IPS-18a (cell line): Measurements from ENCODE around the gene RNF224.
A peak's percentile ranks its signal among the peaks of the same experiment; 100 is the strongest.

Source experiments
- H3K27ac ChIP-seq: one replicate; pipeline ENCODE4 v1.5.1; 2013; ENCODE audit warnings: low read length
- H3K27me3 ChIP-seq: one replicate; pipeline ENCODE4 v1.6.1; 2013; ENCODE audit warnings: mild to moderate bottlenecking, low read length; ENCODE audit not compliant: control insufficient read depth, insufficient read depth
- H3K36me3 ChIP-seq: one replicate; pipeline ENCODE4 v1.6.1; 2013; ENCODE audit warnings: low read depth, low read length; ENCODE audit not compliant: control insufficient read depth
- H3K4me1 ChIP-seq: one replicate; pipeline ENCODE4 v1.6.1; 2013; ENCODE audit warnings: low read depth, low read length; ENCODE audit not compliant: control insufficient read depth
- H3K4me3 ChIP-seq: one replicate; pipeline ENCODE4 v1.5.1; 2013; ENCODE audit warnings: low read length
- H3K9ac ChIP-seq: one replicate; pipeline ENCODE4 v1.6.1; 2013; ENCODE audit warnings: mild to moderate bottlenecking, low read length, moderate library complexity
- H3K9me3 ChIP-seq: one replicate; pipeline ENCODE4 v1.6.1; 2013; ENCODE audit warnings: low read depth, low read length; ENCODE audit not compliant: control insufficient read depth

Gene RNF224

GRCh38 chr9:137187386-137187785, 39.9 kb upstream of the RNF224 start:
- no peak overlapping the region for H3K27ac ChIP-seq
- H3K4me1 ChIP-seq: peaks cover 9% of the 10 kb centered on the region
- H3K4me3 ChIP-seq: peak overlapping the region; percentile 90
- no peaks in the 10 kb centered on the region for H3K9me3 ChIP-seq
- peaks cover 16% of the 10 kb centered on the region for H3K36me3 ChIP-seq
- H3K9ac ChIP-seq: peak overlapping the region; percentile 66
- H3K27me3 ChIP-seq: no peaks in the 10 kb centered on the region

GRCh38 chr9:137188086-137188489, 39.2 kb upstream of the RNF224 start:
- no peaks in the 10 kb centered on the region for H3K27me3 ChIP-seq
- H3K36me3 ChIP-seq: peaks cover 11% of the 10 kb centered on the region
- no peak overlapping the region for H3K27ac ChIP-seq

GRCh38 chr9:137188490-137189296, 38.6 kb upstream of the RNF224 start, which contains the start of the genes ANAPC2 and SSNA1:
Gene ANAPC2, minus strand, starts transcription at chr9:137188560. Its CDS starts 28 bp downstream, at chr9:137188532.
Gene SSNA1, plus strand, starts transcription at chr9:137188676. Its CDS starts 51 bp downstream, at chr9:137188727.
- peaks cover 5% of the 10 kb centered on the region for H3K36me3 ChIP-seq
- H3K9ac ChIP-seq: peak within 1 kb of the TSS; percentile 66
- H3K9me3 ChIP-seq: no peaks in the 10 kb centered on the region
- no peak within 1 kb of the TSS for H3K27ac ChIP-seq
- H3K4me1 ChIP-seq: peaks cover 9% of the 10 kb centered on the region
- H3K27me3 ChIP-seq: no peaks in the 10 kb centered on the region
- H3K4me3 ChIP-seq: peak within 1 kb of the TSS; percentile 90

More at GRCh38 chr9:137188086-137188489, 39.2 kb upstream of the RNF224 start:
- Histone ChIP-seq H3K9me3 (no peaks in the 10 kb centered on the region), H3K4me3 (peak overlapping the region; percentile 90), H3K4me1 (peaks cover 9% of the 10 kb centered on the region), H3K9ac (peak overlapping the region; percentile 66)

GRCh38 chr9:137189297-137190295, 37.7 kb upstream of the RNF224 start:
- Histone ChIP-seq H3K4me1 (peaks cover 9% of the 10 kb centered on the region), H3K9me3 (no peaks in the 10 kb centered on the region), H3K36me3 (peaks cover 3% of the 10 kb centered on the region), H3K9ac (peak overlapping the region; percentile 66), H3K27ac (no peak overlapping the region), H3K27me3 (no peaks in the 10 kb centered on the region), H3K4me3 (peak overlapping the region; percentile 90)

- no peaks in the 10 kb centered on the region for H3K27me3 ChIP-seq
- H3K36me3 ChIP-seq: peaks cover 3% of the 10 kb centered on the region
- H3K27ac ChIP-seq: no peak overlapping the region
- H3K9me3 ChIP-seq: no peaks in the 10 kb centered on the region
- H3K4me3 ChIP-seq: no peak overlapping the region
- peaks cover 9% of the 10 kb centered on the region for H3K4me1 ChIP-seq
- no peak overlapping the region for H3K9ac ChIP-seq
Observed at GRCh38 chr9:137190315-137190856, 36.9 kb upstream of the RNF224 start.

GRCh38 chr9:137191245-137191644, 36.1 kb upstream of the RNF224 start:
- Histone ChIP-seq H3K9ac (no peak overlapping the region), H3K4me1 (peaks cover 9% of the 10 kb centered on the region), H3K27ac (no peak overlapping the region), H3K4me3 (no peak overlapping the region), H3K36me3 (peaks cover 3% of the 10 kb centered on the region), H3K27me3 (no peaks in the 10 kb centered on the region), H3K9me3 (no peaks in the 10 kb centered on the region)

GRCh38 chr9:137191691-137192447, 35.4 kb upstream of the RNF224 start:
- Histone ChIP-seq H3K4me1 (peaks cover 9% of the 10 kb centered on the region), H3K9ac (no peak overlapping the region), H3K4me3 (no peak overlapping the region), H3K9me3 (no peaks in the 10 kb centered on the region), H3K27ac (no peak overlapping the region), H3K36me3 (no peaks in the 10 kb centered on the region), H3K27me3 (no peaks in the 10 kb centered on the region)

- Histone ChIP-seq H3K9ac (no peak overlapping the region), H3K9me3 (no peaks in the 10 kb centered on the region), H3K27ac (no peak overlapping the region), H3K4me1 (peaks cover 9% of the 10 kb centered on the region), H3K4me3 (no peak overlapping the region), H3K36me3 (no peaks in the 10 kb centered on the region), H3K27me3 (no peaks in the 10 kb centered on the region)
Observed at GRCh38 chr9:137192448-137192780, 34.9 kb upstream of the RNF224 start.

- H3K9ac ChIP-seq: no peak overlapping the region
- no peak overlapping the region for H3K4me3 ChIP-seq
- no peaks in the 10 kb centered on the region for H3K27me3 ChIP-seq
- H3K36me3 ChIP-seq: no peaks in the 10 kb centered on the region
- H3K9me3 ChIP-seq: no peaks in the 10 kb centered on the region
- H3K4me1 ChIP-seq: peaks cover 5% of the 10 kb centered on the region
- H3K27ac ChIP-seq: no peak overlapping the region
Observed at GRCh38 chr9:137192859-137193258, 34.4 kb upstream of the RNF224 start.

- Histone ChIP-seq H3K4me3 (no peak overlapping the region), H3K27ac (no peak overlapping the region), H3K9ac (no peak overlapping the region), H3K27me3 (no peaks in the 10 kb centered on the region), H3K4me1 (peaks cover 5% of the 10 kb centered on the region), H3K36me3 (no peaks in the 10 kb centered on the region), H3K9me3 (no peaks in the 10 kb centered on the region)
Observed at GRCh38 chr9:137193771-137194170, 33.5 kb upstream of the RNF224 start.
